ENCODE data around the gene SEMA6D.

SEMA6D gene

GRCh38 chr15:47691882-47692281 is 25.4 kb upstream of the SEMA6D start:
- no peak for TF ChIP-seq CTCF (IDR thresholded peaks at IDR 0.05; ENCODE audit: extremely low read depth, insufficient read depth, missing control alignments)
- DNase-seq (ENCODE audit: low spot score) = no peak
- in situ Hi-C loops (cut with MboI; ENCODE audit: low pct_unique_long_range_greater_than_20kb, low sequenced_read_pairs, unreplicated experiment) = no loop called here

- no peak for DNase-seq (ENCODE audit: low spot score)
- no peak for TF ChIP-seq CTCF (IDR thresholded peaks at IDR 0.05; ENCODE audit: extremely low read depth, insufficient read depth, missing control alignments)
- in situ Hi-C loops (cut with MboI; ENCODE audit: low pct_unique_long_range_greater_than_20kb, low sequenced_read_pairs, unreplicated experiment) = no loop called here
Observed at GRCh38 chr15:47696351-47696750, 21.0 kb upstream of the SEMA6D start.

GRCh38 chr15:47705281-47705997 is 11.9 kb upstream of the SEMA6D start:
- TF ChIP-seq CTCF (IDR thresholded peaks at IDR 0.05; ENCODE audit: extremely low read depth, insufficient read depth, missing control alignments) = no peak
- no peak for DNase-seq (ENCODE audit: low spot score)
- in situ Hi-C loops (cut with MboI; ENCODE audit: low pct_unique_long_range_greater_than_20kb, low sequenced_read_pairs, unreplicated experiment) = loop anchor here (25.0 kb wide), 1 partner anchor 282 kb away; no protein-coding TSS in a partner anchor

GRCh38 chr15:47707391-47707790 is 9.9 kb upstream of the SEMA6D start:
- in situ Hi-C loops (cut with MboI; ENCODE audit: low pct_unique_long_range_greater_than_20kb, low sequenced_read_pairs, unreplicated experiment) = loop anchor here (25.0 kb wide), 1 partner anchor 280 kb away; no protein-coding TSS in a partner anchor
- TF ChIP-seq CTCF (IDR thresholded peaks at IDR 0.05; ENCODE audit: extremely low read depth, insufficient read depth, missing control alignments) = no peak
- no peak for DNase-seq (ENCODE audit: low spot score)

- in situ Hi-C loops (cut with MboI; ENCODE audit: low pct_unique_long_range_greater_than_20kb, low sequenced_read_pairs, unreplicated experiment) = loop anchor here (25.0 kb wide), 1 partner anchor 279 kb away; no protein-coding TSS in a partner anchor
- DNase-seq (ENCODE audit: low spot score) = no peak
- no peak for TF ChIP-seq CTCF (IDR thresholded peaks at IDR 0.05; ENCODE audit: extremely low read depth, insufficient read depth, missing control alignments)
Observed at GRCh38 chr15:47708161-47708980, 8.9 kb upstream of the SEMA6D start.

GRCh38 chr15:47711655-47712054 is 5.7 kb upstream of the SEMA6D start:
- in situ Hi-C loops (cut with MboI; ENCODE audit: low pct_unique_long_range_greater_than_20kb, low sequenced_read_pairs, unreplicated experiment) = loop anchor here (25.0 kb wide), 1 partner anchor 276 kb away; no protein-coding TSS in a partner anchor
- TF ChIP-seq CTCF (IDR thresholded peaks at IDR 0.05; ENCODE audit: extremely low read depth, insufficient read depth, missing control alignments) = peak; percentile 54
- no peak for DNase-seq (ENCODE audit: low spot score)
